Measurements from ENCODE around the gene ANKRD28.

ANKRD28 gene

GRCh38 chr3:15728766-15729165 lies 69.0 kb downstream of the ANKRD28 start:
- in situ Hi-C loops (cut with MboI; ENCODE audit: low sequenced_read_pairs) = no loop called here

GRCh38 chr3:15726881-15727280 lies 70.9 kb downstream of the ANKRD28 start:
- in situ Hi-C loops (cut with MboI; ENCODE audit: low sequenced_read_pairs) = no loop called here

- in situ Hi-C loops (cut with MboI; ENCODE audit: low sequenced_read_pairs) = no loop called here
These were observed 71.7 kb downstream of the ANKRD28 start for GRCh38 chr3:15726043-15726442.

- in situ Hi-C loops (cut with MboI; ENCODE audit: low sequenced_read_pairs) = no loop called here
These were observed 73.3 kb downstream of the ANKRD28 start for GRCh38 chr3:15724446-15724845.

- in situ Hi-C loops (cut with MboI; ENCODE audit: low sequenced_read_pairs) = no loop called here
These were observed 74.2 kb downstream of the ANKRD28 start for GRCh38 chr3:15723624-15723884.

- in situ Hi-C loops (cut with MboI; ENCODE audit: low sequenced_read_pairs) = no loop called here
These were observed 74.7 kb downstream of the ANKRD28 start for GRCh38 chr3:15722877-15723623.

GRCh38 chr3:15716178-15716577 lies 81.6 kb downstream of the ANKRD28 start:
- in situ Hi-C loops (cut with MboI; ENCODE audit: low sequenced_read_pairs) = no loop called here

- in situ Hi-C loops (cut with MboI; ENCODE audit: low sequenced_read_pairs) = no loop called here
These were observed 83.3 kb downstream of the ANKRD28 start for GRCh38 chr3:15714448-15714847.

GRCh38 chr3:15713364-15713763 lies 84.4 kb downstream of the ANKRD28 start:
- in situ Hi-C loops (cut with MboI; ENCODE audit: low sequenced_read_pairs) = no loop called here

- in situ Hi-C loops (cut with MboI; ENCODE audit: low sequenced_read_pairs) = no loop called here
These were observed 86.5 kb downstream of the ANKRD28 start for GRCh38 chr3:15711281-15711680.

GRCh38 chr3:15708882-15709677 lies 88.7 kb downstream of the ANKRD28 start:
- in situ Hi-C loops (cut with MboI; ENCODE audit: low sequenced_read_pairs) = no loop called here

- in situ Hi-C loops (cut with MboI; ENCODE audit: low sequenced_read_pairs) = no loop called here
These were observed 90.0 kb downstream of the ANKRD28 start for GRCh38 chr3:15707779-15708178.

GRCh38 chr3:15703346-15703745 lies 94.4 kb downstream of the ANKRD28 start:
- in situ Hi-C loops (cut with MboI; ENCODE audit: low sequenced_read_pairs) = no loop called here

GRCh38 chr3:15694628-15695027 lies 103.2 kb downstream of the ANKRD28 start:
- in situ Hi-C loops (cut with MboI; ENCODE audit: low sequenced_read_pairs) = no loop called here

- in situ Hi-C loops (cut with MboI; ENCODE audit: low sequenced_read_pairs) = no loop called here
These were observed 104.4 kb downstream of the ANKRD28 start for GRCh38 chr3:15693355-15693754.

- in situ Hi-C loops (cut with MboI; ENCODE audit: low sequenced_read_pairs) = no loop called here
These were observed 107.0 kb downstream of the ANKRD28 start for GRCh38 chr3:15690748-15691147.

- in situ Hi-C loops (cut with MboI; ENCODE audit: low sequenced_read_pairs) = no loop called here
These were observed 107.5 kb downstream of the ANKRD28 start for GRCh38 chr3:15690230-15690629.

GRCh38 chr3:15685927-15686326 lies 111.9 kb downstream of the ANKRD28 start:
- in situ Hi-C loops (cut with MboI; ENCODE audit: low sequenced_read_pairs) = no loop called here

GRCh38 chr3:15683253-15683652 lies 114.5 kb downstream of the ANKRD28 start:
- in situ Hi-C loops (cut with MboI; ENCODE audit: low sequenced_read_pairs) = no loop called here

GRCh38 chr3:15682561-15683185 lies 115.1 kb downstream of the ANKRD28 start:
- in situ Hi-C loops (cut with MboI; ENCODE audit: low sequenced_read_pairs) = no loop called here

GRCh38 chr3:15681668-15682067 lies 116.1 kb downstream of the ANKRD28 start:
- in situ Hi-C loops (cut with MboI; ENCODE audit: low sequenced_read_pairs) = no loop called here

- in situ Hi-C loops (cut with MboI; ENCODE audit: low sequenced_read_pairs) = no loop called here
These were observed 118.5 kb downstream of the ANKRD28 start for GRCh38 chr3:15679306-15679705.

Data from HL-60/S4 treated with phorbol 12-myristate 13-acetate at 8.2 ng/mL for 4 days and 3 days (cell line).